ENCODE measurements around the gene RNF208.

DNA sequence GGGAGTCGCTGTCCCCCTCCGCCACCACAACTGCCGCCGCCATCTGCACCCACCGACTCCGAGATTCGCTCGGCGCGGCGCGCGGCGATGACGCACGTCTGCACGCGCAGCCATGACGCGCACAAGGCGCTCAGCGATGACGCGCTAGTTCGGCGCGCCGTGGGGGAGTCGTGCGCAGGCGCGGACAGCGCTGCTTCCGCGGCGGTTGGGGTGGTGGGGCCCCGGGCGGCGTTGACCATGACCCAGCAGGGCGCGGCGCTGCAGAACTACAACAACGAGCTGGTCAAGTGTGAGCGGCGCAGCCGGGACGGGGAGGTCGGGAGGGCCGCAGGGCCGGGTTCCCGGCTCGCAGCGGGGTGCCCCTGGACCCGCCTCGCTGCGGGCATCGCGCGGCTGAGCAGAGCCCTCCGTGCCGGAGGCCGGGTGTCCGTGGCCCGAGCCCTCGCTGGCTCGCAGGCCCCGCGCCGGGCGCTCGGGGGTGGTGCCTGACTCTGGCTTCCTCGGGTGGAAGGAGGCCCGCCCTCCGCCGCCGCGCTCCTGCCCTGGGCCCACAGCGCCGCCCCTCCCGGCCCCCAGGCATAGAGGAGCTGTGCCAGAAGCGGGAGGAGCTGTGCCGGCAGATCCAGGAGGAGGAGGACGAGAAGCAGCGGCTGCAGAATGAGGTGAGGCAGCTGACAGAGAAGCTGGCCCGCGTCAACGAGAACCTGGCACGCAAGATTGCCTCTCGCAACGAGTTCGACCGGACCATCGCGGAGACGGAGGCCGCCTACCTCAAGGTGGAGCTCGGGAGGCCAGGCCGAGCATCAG, 33.3 kb downstream of the RNF208 start, which contains the start of the genes ANAPC2 and SSNA1:
- TF ChIP-seq, protein P1, sequence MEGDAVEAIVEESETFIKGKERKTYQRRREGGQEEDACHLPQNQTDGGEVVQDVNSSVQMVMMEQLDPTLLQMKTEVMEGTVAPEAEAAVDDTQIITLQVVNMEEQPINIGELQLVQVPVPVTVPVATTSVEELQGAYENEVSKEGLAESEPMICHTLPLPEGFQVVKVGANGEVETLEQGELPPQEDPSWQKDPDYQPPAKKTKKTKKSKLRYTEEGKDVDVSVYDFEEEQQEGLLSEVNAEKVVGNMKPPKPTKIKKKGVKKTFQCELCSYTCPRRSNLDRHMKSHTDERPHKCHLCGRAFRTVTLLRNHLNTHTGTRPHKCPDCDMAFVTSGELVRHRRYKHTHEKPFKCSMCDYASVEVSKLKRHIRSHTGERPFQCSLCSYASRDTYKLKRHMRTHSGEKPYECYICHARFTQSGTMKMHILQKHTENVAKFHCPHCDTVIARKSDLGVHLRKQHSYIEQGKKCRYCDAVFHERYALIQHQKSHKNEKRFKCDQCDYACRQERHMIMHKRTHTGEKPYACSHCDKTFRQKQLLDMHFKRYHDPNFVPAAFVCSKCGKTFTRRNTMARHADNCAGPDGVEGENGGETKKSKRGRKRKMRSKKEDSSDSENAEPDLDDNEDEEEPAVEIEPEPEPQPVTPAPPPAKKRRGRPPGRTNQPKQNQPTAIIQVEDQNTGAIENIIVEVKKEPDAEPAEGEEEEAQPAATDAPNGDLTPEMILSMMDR (conservative IDR thresholded peaks at IDR 0.05; ENCODE audit: low read depth in 2 of 2) = peak in 1 of 2 experiments; percentile 56
- TF ChIP-seq EZH2 (IDR thresholded peaks at IDR 0.05; ENCODE audit: low read depth, unreplicated experiment) (no peak), EZH2phosphoT487 (IDR thresholded peaks at IDR 0.05; ENCODE audit: unreplicated experiment) (no peak), POLR2AphosphoS5 (IDR thresholded peaks at IDR 0.05; ENCODE audit: low read depth) (peak; percentile 94), STAT1 (IDR thresholded peaks at IDR 0.05; ENCODE audit: unreplicated experiment) (no peak), CREB1 (CRISPR knock-in tag; IDR thresholded peaks at IDR 0.05; ENCODE audit: low read depth) (peak; percentile 100), ZNF114 (CRISPR knock-in tag; IDR thresholded peaks at IDR 0.05) (no peak), NANOG (IDR thresholded peaks at IDR 0.05; ENCODE audit: borderline replicate concordance) (no peak)
- TF ChIP-seq, protein P2, sequence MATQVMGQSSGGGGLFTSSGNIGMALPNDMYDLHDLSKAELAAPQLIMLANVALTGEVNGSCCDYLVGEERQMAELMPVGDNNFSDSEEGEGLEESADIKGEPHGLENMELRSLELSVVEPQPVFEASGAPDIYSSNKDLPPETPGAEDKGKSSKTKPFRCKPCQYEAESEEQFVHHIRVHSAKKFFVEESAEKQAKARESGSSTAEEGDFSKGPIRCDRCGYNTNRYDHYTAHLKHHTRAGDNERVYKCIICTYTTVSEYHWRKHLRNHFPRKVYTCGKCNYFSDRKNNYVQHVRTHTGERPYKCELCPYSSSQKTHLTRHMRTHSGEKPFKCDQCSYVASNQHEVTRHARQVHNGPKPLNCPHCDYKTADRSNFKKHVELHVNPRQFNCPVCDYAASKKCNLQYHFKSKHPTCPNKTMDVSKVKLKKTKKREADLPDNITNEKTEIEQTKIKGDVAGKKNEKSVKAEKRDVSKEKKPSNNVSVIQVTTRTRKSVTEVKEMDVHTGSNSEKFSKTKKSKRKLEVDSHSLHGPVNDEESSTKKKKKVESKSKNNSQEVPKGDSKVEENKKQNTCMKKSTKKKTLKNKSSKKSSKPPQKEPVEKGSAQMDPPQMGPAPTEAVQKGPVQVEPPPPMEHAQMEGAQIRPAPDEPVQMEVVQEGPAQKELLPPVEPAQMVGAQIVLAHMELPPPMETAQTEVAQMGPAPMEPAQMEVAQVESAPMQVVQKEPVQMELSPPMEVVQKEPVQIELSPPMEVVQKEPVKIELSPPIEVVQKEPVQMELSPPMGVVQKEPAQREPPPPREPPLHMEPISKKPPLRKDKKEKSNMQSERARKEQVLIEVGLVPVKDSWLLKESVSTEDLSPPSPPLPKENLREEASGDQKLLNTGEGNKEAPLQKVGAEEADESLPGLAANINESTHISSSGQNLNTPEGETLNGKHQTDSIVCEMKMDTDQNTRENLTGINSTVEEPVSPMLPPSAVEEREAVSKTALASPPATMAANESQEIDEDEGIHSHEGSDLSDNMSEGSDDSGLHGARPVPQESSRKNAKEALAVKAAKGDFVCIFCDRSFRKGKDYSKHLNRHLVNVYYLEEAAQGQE (IDR thresholded peaks at IDR 0.05; ENCODE audit: unreplicated experiment) = peak; percentile 3

Measured in GM23338 (cell line).